Measurements from ENCODE around the gene SUSD2. TPM values are rescaled to one million over a fixed set of nuclear protein-coding genes. Genes with fewer than 3 reads are reported as not detected.
"Not testable (repeated sequence)": the region's sequence is repeated elsewhere in the genome, so short reads cannot be mapped to it uniquely, and the experiment has no call there.

The SUSD2 gene
- total RNA-seq, 1 experiment from 2014 or later = 2.5 TPM

DNA sequence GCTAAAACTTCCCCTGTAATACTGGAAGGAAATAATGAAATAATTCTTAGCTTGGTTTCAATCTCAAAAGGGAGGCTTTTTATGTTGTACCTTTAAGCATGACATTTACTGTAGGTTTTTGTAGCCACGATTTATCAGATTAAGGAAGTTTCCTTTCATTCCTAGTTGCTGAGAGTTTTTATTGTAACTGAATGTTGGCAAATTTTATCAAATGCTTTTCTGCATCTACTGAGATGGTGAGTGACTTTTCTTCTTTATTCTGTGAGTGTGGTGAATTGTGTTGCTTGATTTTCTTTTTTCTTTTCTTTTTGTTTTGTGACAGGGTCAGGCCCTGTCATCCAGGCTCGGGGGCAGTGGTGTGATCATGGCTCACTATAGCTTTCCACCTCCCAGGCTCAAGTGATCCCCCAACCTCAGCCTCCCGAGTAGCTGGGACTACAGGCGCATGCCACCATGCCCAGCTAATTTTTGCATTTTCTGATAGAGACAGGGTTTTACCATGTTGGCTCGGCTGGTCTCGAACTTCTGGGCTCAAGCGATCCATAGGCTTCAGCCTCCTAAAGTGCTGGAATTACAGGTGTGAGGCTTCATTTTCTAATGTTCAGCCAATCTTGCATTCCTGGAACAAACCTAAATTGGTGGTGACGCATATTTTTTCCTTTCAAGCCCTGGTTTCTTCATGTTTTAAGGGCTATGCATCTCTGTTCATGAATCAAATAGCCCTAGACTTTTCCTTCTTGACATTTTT, 26.2 kb downstream of the SUSD2 start:
- no peak for TF ChIP-seq CTCF (IDR thresholded peaks at IDR 0.05; ENCODE audit: unreplicated experiment)
- DNase-seq = peak; percentile 17
- Mint-ChIP-seq H3K4me1 (ENCODE audit: low read depth, unreplicated experiment) (peaks cover 49% of the 10 kb centered on the region), H3K4me3 (ENCODE audit: low read depth, unreplicated experiment) (peak overlapping the region; percentile 53), H3K27ac (ENCODE audit: unreplicated experiment) (peak overlapping the region; percentile 88), H3K36me3 (ENCODE audit: insufficient read depth, unreplicated experiment) (peaks cover 17% of the 10 kb centered on the region), H3K27me3 (ENCODE audit: unreplicated experiment) (no peaks in the 10 kb centered on the region), H3K9me3 (ENCODE audit: low read depth, unreplicated experiment) (no peaks in the 10 kb centered on the region)
- CTCF ChIA-PET = no interaction called here
- no TSS peak for BruUV-seq (replicated peaks)
- intact Hi-C loops (cut with micrococcal nuclease; ENCODE audit: unreplicated experiment) = no loop called here

DNA sequence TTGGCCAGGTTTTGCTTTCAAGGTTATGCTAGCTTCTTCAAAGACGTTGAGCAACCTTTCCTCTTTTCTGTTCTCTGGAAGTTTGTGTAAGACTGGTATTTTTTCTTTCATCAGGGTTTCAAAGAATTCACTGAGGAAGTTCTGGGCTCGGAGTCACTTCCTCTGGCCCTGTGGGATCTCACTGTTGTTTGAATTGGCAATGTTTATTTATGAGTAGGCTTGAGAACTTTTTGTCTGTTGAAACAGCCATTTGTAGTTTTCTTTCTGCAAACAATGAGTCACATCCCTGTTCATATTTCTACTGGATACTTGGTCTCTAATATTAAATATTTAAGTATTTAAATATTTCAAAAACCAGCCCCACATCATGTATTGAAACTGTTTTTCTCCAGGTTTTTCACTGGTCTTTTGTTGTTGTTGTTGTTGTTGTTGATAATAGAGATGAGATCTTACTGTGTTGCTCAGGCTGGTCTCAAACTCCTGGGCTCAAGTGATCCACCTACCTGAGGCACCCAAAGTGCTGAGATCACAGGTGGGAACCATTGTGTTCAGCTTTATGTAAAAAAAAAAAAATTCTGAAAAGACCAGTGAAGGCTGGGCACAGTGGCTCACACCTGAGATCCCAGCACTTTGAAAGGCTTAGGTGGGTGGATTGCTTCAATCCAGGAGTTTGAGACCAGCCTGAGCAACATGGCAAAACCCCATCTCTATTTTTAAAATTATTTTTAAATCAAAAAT, 26.9 kb downstream of the SUSD2 start:
- intact Hi-C loops (cut with micrococcal nuclease; ENCODE audit: unreplicated experiment) = no loop called here
- no peaks in the 10 kb centered on the region for H3K27me3 Mint-ChIP-seq (ENCODE audit: unreplicated experiment)
- no TSS peak for BruUV-seq (replicated peaks)
- peak overlapping the region; percentile 53 for H3K4me3 Mint-ChIP-seq (ENCODE audit: low read depth, unreplicated experiment)
- no peaks in the 10 kb centered on the region for H3K9me3 Mint-ChIP-seq (ENCODE audit: low read depth, unreplicated experiment)
- CTCF ChIA-PET = no interaction called here
- H3K36me3 Mint-ChIP-seq (ENCODE audit: insufficient read depth, unreplicated experiment) = peaks cover 15% of the 10 kb centered on the region
- TF ChIP-seq CTCF (IDR thresholded peaks at IDR 0.05; ENCODE audit: unreplicated experiment) = no peak
- peak; percentile 60 for DNase-seq
- peak overlapping the region; percentile 88 for H3K27ac Mint-ChIP-seq (ENCODE audit: unreplicated experiment)
- peaks cover 42% of the 10 kb centered on the region for H3K4me1 Mint-ChIP-seq (ENCODE audit: low read depth, unreplicated experiment)

DNA sequence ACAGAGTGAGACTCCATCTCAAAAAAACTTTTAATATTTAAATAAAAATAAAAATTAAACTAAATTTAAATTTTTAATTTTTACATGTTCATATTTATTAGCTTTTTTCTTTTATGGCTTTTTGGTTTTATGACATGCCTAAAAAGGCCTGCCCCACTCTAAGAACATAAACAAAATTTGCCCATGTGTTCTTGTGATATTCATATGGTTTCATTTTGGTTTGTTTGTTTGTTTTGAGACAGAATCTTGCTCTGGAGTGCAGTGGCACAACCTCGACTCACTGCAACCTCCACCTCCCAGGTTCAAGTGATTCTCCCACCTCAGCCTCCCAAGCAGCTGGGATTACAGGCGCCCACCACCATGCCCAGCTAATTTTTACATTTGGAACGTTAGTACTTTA, 27.7 kb downstream of the SUSD2 start:
- H3K27ac Mint-ChIP-seq (ENCODE audit: unreplicated experiment) = no peak overlapping the region

GRCh38 chr22:24209687-24210086, 28.4 kb downstream of the SUSD2 start:
- peaks cover 42% of the 10 kb centered on the region for H3K4me1 Mint-ChIP-seq (ENCODE audit: low read depth, unreplicated experiment)
- CTCF ChIA-PET = interaction anchor here (0.6 kb wide), 1 partner anchor 491 kb away, joined by 3 read pairs; no protein-coding TSS in a partner anchor
- no peaks in the 10 kb centered on the region for H3K9me3 Mint-ChIP-seq (ENCODE audit: low read depth, unreplicated experiment)
- intact Hi-C loops (cut with micrococcal nuclease; ENCODE audit: unreplicated experiment) = no loop called here
- BruUV-seq (replicated peaks) = no TSS peak
- H3K27me3 Mint-ChIP-seq (ENCODE audit: unreplicated experiment) = no peaks in the 10 kb centered on the region
- H3K36me3 Mint-ChIP-seq (ENCODE audit: insufficient read depth, unreplicated experiment) = peaks cover 15% of the 10 kb centered on the region
- no peak for TF ChIP-seq CTCF (IDR thresholded peaks at IDR 0.05; ENCODE audit: unreplicated experiment)
- no peak overlapping the region for H3K27ac Mint-ChIP-seq (ENCODE audit: unreplicated experiment)
- no peak overlapping the region for H3K4me3 Mint-ChIP-seq (ENCODE audit: low read depth, unreplicated experiment)
- DNase-seq = no peak

More for the DNA sequence above, 27.7 kb downstream of the SUSD2 start:
- Mint-ChIP-seq H3K4me3 (ENCODE audit: low read depth, unreplicated experiment) (no peak overlapping the region), H3K9me3 (ENCODE audit: low read depth, unreplicated experiment) (no peaks in the 10 kb centered on the region), H3K36me3 (ENCODE audit: insufficient read depth, unreplicated experiment) (peaks cover 15% of the 10 kb centered on the region), H3K4me1 (ENCODE audit: low read depth, unreplicated experiment) (peaks cover 42% of the 10 kb centered on the region), H3K27me3 (ENCODE audit: unreplicated experiment) (no peaks in the 10 kb centered on the region)
- intact Hi-C loops (cut with micrococcal nuclease; ENCODE audit: unreplicated experiment) = no loop called here
- DNase-seq = no peak
- CTCF ChIA-PET = no interaction called here
- no peak for TF ChIP-seq CTCF (IDR thresholded peaks at IDR 0.05; ENCODE audit: unreplicated experiment)
- no TSS peak for BruUV-seq (replicated peaks)

GRCh38 chr22:24210409-24210808, 29.1 kb downstream of the SUSD2 start:
- DNase-seq; H3K9me3 Mint-ChIP-seq (ENCODE audit: low read depth, unreplicated experiment); BruUV-seq (replicated peaks); H3K4me3 Mint-ChIP-seq (ENCODE audit: low read depth, unreplicated experiment); H3K27me3 Mint-ChIP-seq (ENCODE audit: unreplicated experiment); H3K27ac Mint-ChIP-seq (ENCODE audit: unreplicated experiment); intact Hi-C loops (cut with micrococcal nuclease; ENCODE audit: unreplicated experiment): not testable (repeated sequence)
- H3K36me3 Mint-ChIP-seq (ENCODE audit: insufficient read depth, unreplicated experiment) = peaks cover 13% of the 10 kb centered on the region
- H3K4me1 Mint-ChIP-seq (ENCODE audit: low read depth, unreplicated experiment) = peaks cover 35% of the 10 kb centered on the region
- CTCF ChIA-PET = interaction anchor here (0.6 kb wide), 1 partner anchor 492 kb away, joined by 3 read pairs; no protein-coding TSS in a partner anchor

- H3K4me3 Mint-ChIP-seq (ENCODE audit: low read depth, unreplicated experiment) = not testable (repeated sequence)
These were observed 30.4 kb downstream of the SUSD2 start for GRCh38 chr22:24211716-24212115.

More at GRCh38 chr22:24211716-24212115, 30.4 kb downstream of the SUSD2 start:
- H3K27me3 Mint-ChIP-seq (ENCODE audit: unreplicated experiment); BruUV-seq (replicated peaks); H3K9me3 Mint-ChIP-seq (ENCODE audit: low read depth, unreplicated experiment); H3K27ac Mint-ChIP-seq (ENCODE audit: unreplicated experiment); intact Hi-C loops (cut with micrococcal nuclease; ENCODE audit: unreplicated experiment); H3K36me3 Mint-ChIP-seq (ENCODE audit: insufficient read depth, unreplicated experiment); DNase-seq: not testable (repeated sequence)
- peaks cover 24% of the 10 kb centered on the region for H3K4me1 Mint-ChIP-seq (ENCODE audit: low read depth, unreplicated experiment)
- CTCF ChIA-PET = interaction anchor here (0.9 kb wide), 1 partner anchor 11 kb away, joined by 3 read pairs; no protein-coding TSS in a partner anchor

Data from Calu3 (cell line).